Astrocyte (in vitro differentiated cells and primary cell): ENCODE results near the gene DES. TPM values are rescaled to one million over a fixed set of nuclear protein-coding genes. Genes with fewer than 3 reads are reported as not detected.

ENCODE experiments used
- DNase-seq: peaks from one replicate; pipeline ENCODE4 v3.0.0-alpha.2; 2010; ENCODE audit warnings: low read depth
- FAIRE-seq: peaks from 2 replicates; lab custom pipeline; 2011; peaks lifted over from hg19 to GRCh38; lab: Jason Lieb, UNC
- H2AFZ ChIP-seq: 2 replicates; pipeline ENCODE4 v1.6.0; 2012; ENCODE audit warnings: low read depth, low read length, inconsistent platforms
- H3K27ac ChIP-seq: 2 replicates; pipeline ENCODE4 v1.5.1; 2011; ENCODE audit warnings: low read depth, low read length, inconsistent platforms
- H3K27me3 ChIP-seq: 2 replicates; pipeline ENCODE4 v1.6.0; 2011; ENCODE audit warnings: low read length, inconsistent platforms; ENCODE audit not compliant: insufficient read depth
- H3K36me3 ChIP-seq: 2 replicates; pipeline ENCODE4 v1.5.1; 2011; ENCODE audit warnings: low read length, inconsistent platforms; ENCODE audit not compliant: insufficient read depth
- H3K4me1 ChIP-seq: 2 replicates; pipeline ENCODE4 v1.5.1; 2011; ENCODE audit warnings: low read length, inconsistent platforms; ENCODE audit not compliant: insufficient read depth
- H3K4me2 ChIP-seq: 2 replicates; pipeline ENCODE4 v1.6.0; 2012; ENCODE audit warnings: low read length, inconsistent platforms
- H3K4me3 ChIP-seq: 2 replicates; pipeline ENCODE4 v1.5.1; 2011; ENCODE audit warnings: low read depth, mild to moderate bottlenecking, low read length, inconsistent platforms; ENCODE audit not compliant: insufficient read depth
- H3K79me2 ChIP-seq: 2 replicates; pipeline ENCODE4 v1.6.0; 2012; ENCODE audit warnings: mild to moderate bottlenecking, low read length, inconsistent platforms; ENCODE audit not compliant: insufficient read depth
- H3K9ac ChIP-seq: 2 replicates; pipeline ENCODE4 v1.6.0; 2012; ENCODE audit warnings: mild to moderate bottlenecking, low read length, inconsistent platforms
- H3K9me3 ChIP-seq: 2 replicates; pipeline ENCODE4 v1.5.1; 2012; ENCODE audit warnings: low read depth, mild to moderate bottlenecking, low read length, inconsistent platforms; ENCODE audit not compliant: insufficient read depth
- H4K20me1 ChIP-seq: 2 replicates; pipeline ENCODE4 v1.6.0; 2012; ENCODE audit warnings: low read length, inconsistent platforms; ENCODE audit not compliant: insufficient read depth
- H3K27ac Mint-ChIP-seq: one replicate; pipeline ENCODE4 v1.8.0; 2021; ENCODE audit warnings: mild to moderate bottlenecking, mixed read lengths; ENCODE audit not compliant: unreplicated experiment
- H3K27me3 Mint-ChIP-seq: one replicate; pipeline ENCODE4 v1.8.0; 2021; ENCODE audit warnings: low read depth, mixed read lengths; ENCODE audit not compliant: unreplicated experiment
- H3K36me3 Mint-ChIP-seq: one replicate; pipeline ENCODE4 v1.8.0; 2021; ENCODE audit warnings: low read depth, mixed read lengths; ENCODE audit not compliant: unreplicated experiment
- H3K4me1 Mint-ChIP-seq: one replicate; pipeline ENCODE4 v1.8.0; 2021; ENCODE audit warnings: low read depth, mixed read lengths; ENCODE audit not compliant: unreplicated experiment
- H3K4me3 Mint-ChIP-seq: one replicate; pipeline ENCODE4 v1.8.0; 2021; ENCODE audit warnings: mild to moderate bottlenecking, moderate library complexity, mixed read lengths; ENCODE audit not compliant: unreplicated experiment
- H3K9me3 Mint-ChIP-seq: one replicate; pipeline ENCODE4 v1.8.0; 2021; ENCODE audit warnings: mild to moderate bottlenecking, mixed read lengths; ENCODE audit not compliant: unreplicated experiment
- CTCF ChIP-seq: IDR thresholded peaks from 2 replicates; pipeline ENCODE4 v1.5.1; 2011; ENCODE audit warnings: low read depth, mild to moderate bottlenecking, inconsistent platforms, low read length, moderate library complexity; ENCODE audit not compliant: insufficient read depth
- EZH2 ChIP-seq: IDR thresholded peaks from 2 replicates; pipeline ENCODE4 v1.6.1; 2012; ENCODE audit warnings: mild to moderate bottlenecking, low read length, inconsistent platforms; ENCODE audit not compliant: insufficient read depth
- total RNA-seq: library from RNA; stranded (reverse); gene quantifications from 2 replicates; pipeline ENCODE4 v1.2.1, GENCODE V29; 2021

The DES gene
- total RNA-seq, 1 donor from 2014 or later: 5.4 TPM

GRCh38 chr2:219436491-219436890, 18.3 kb downstream of the DES start:
- no peak overlapping the region for H3K4me2 ChIP-seq
- Mint-ChIP-seq H3K36me3 (peaks cover 2% of the 10 kb centered on the region), H3K4me3 (no peak overlapping the region), H3K9me3 (no peaks in the 10 kb centered on the region), H3K27ac (no peak overlapping the region), H3K27me3 (peaks cover 24% of the 10 kb centered on the region), H3K4me1 (peaks cover 12% of the 10 kb centered on the region)
- no peak overlapping the region for H3K9ac ChIP-seq
- H4K20me1 ChIP-seq: no peaks in the 10 kb centered on the region
- H3K4me1 ChIP-seq: peaks cover 22% of the 10 kb centered on the region
- no peaks in the 10 kb centered on the region for H3K36me3 ChIP-seq
- no peak overlapping the region for H3K4me3 ChIP-seq
- DNase-seq: no peak
- TF ChIP-seq CTCF: no peak
- no peaks in the 10 kb centered on the region for H3K79me2 ChIP-seq
- no peaks in the 10 kb centered on the region for H3K27me3 ChIP-seq
- no peak for FAIRE-seq
- H2AFZ ChIP-seq: no peak overlapping the region
- H3K9me3 ChIP-seq: no peaks in the 10 kb centered on the region
- no peak overlapping the region for H3K27ac ChIP-seq

DNA sequence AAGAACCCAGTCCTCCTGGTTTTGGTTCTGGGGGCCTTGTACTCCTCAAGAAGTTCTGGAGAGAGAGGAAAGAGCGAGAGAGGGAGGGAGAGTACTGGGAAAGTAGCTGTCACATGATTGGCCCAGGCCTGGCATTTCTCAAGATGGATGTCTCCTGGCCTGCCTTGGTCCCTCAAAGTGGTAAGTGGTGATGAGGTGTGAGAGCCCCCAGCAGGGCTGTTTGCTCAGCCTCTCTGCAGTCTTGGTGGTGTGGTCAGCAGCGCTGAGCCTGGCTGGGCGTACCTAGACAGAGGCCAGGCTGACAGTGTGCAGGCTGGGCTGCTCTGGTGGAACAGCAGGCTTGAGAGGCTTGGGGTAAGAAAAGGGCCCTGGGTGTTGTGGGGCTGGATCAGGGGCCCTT, 19.0 kb downstream of the DES start:
- peaks cover 12% of the 10 kb centered on the region for H3K4me1 Mint-ChIP-seq
- Histone ChIP-seq H3K9me3 (no peaks in the 10 kb centered on the region), H2AFZ (no peak overlapping the region), H3K4me3 (no peak overlapping the region), H3K4me1 (peaks cover 23% of the 10 kb centered on the region), H3K9ac (no peak overlapping the region), H4K20me1 (no peaks in the 10 kb centered on the region), H3K4me2 (no peak overlapping the region), H3K36me3 (no peaks in the 10 kb centered on the region), H3K27me3 (no peaks in the 10 kb centered on the region), H3K27ac (no peak overlapping the region), H3K79me2 (no peaks in the 10 kb centered on the region)
- TF ChIP-seq CTCF: no peak
- TF ChIP-seq EZH2: no peak
- no peak for DNase-seq
- H3K4me3 Mint-ChIP-seq: no peak overlapping the region
- H3K36me3 Mint-ChIP-seq: peaks cover 2% of the 10 kb centered on the region
- H3K27me3 Mint-ChIP-seq: peaks cover 24% of the 10 kb centered on the region
- H3K9me3 Mint-ChIP-seq: no peaks in the 10 kb centered on the region
- no peak for FAIRE-seq
- no peak overlapping the region for H3K27ac Mint-ChIP-seq

- Histone ChIP-seq H3K27me3 (no peaks in the 10 kb centered on the region), H3K36me3 (no peaks in the 10 kb centered on the region), H3K9ac (no peak overlapping the region), H3K4me2 (no peak overlapping the region), H3K9me3 (no peaks in the 10 kb centered on the region), H4K20me1 (no peaks in the 10 kb centered on the region), H3K4me1 (peaks cover 25% of the 10 kb centered on the region), H3K4me3 (no peak overlapping the region), H2AFZ (no peak overlapping the region), H3K79me2 (peaks cover 2% of the 10 kb centered on the region), H3K27ac (no peak overlapping the region)
- no peak for FAIRE-seq
- H3K9me3 Mint-ChIP-seq: no peaks in the 10 kb centered on the region
- peaks cover 24% of the 10 kb centered on the region for H3K27me3 Mint-ChIP-seq
- peaks cover 2% of the 10 kb centered on the region for H3K36me3 Mint-ChIP-seq
- DNase-seq: no peak
- peaks cover 16% of the 10 kb centered on the region for H3K4me1 Mint-ChIP-seq
- TF ChIP-seq CTCF (no peak), EZH2 (no peak)
- H3K27ac Mint-ChIP-seq: no peak overlapping the region
- no peak overlapping the region for H3K4me3 Mint-ChIP-seq
Measured at GRCh38 chr2:219437690-219438206, 19.6 kb downstream of the DES start.
